ENCODE results near the gene HAUS6. TPM values are rescaled to one million over a fixed set of nuclear protein-coding genes. Genes with fewer than 3 reads are reported as not detected.

HAUS6 gene
- total and polyA plus RNA-seq, 2 of the 13 experiments (the other 11 are each of a cell fraction or from before 2014, with no cell fraction given): 9.8 to 31.1 TPM

- peak; percentile 95 for TF ChIP-seq ZNF619 (CRISPR knock-in tag; IDR thresholded peaks at IDR 0.05)
- peak; percentile 97 for TF ChIP-seq DR1 (CRISPR knock-in tag; IDR thresholded peaks at IDR 0.05)
- TF ChIP-seq, protein P1, sequence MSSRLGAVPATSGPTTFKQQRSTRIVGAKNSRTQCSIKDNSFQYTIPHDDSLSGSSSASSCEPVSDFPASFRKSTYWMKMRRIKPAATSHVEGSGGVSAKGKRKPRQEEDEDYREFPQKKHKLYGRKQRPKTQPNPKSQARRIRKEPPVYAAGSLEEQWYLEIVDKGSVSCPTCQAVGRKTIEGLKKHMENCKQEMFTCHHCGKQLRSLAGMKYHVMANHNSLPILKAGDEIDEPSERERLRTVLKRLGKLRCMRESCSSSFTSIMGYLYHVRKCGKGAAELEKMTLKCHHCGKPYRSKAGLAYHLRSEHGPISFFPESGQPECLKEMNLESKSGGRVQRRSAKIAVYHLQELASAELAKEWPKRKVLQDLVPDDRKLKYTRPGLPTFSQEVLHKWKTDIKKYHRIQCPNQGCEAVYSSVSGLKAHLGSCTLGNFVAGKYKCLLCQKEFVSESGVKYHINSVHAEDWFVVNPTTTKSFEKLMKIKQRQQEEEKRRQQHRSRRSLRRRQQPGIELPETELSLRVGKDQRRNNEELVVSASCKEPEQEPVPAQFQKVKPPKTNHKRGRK (CRISPR knock-in tag; IDR thresholded peaks at IDR 0.05): peak; percentile 85
- no peak for TF ChIP-seq HNRNPH1 (optimal IDR thresholded peaks at IDR 0.05; ENCODE audit: low read depth, low read length)
- TF ChIP-seq RFX1 (IDR thresholded peaks at IDR 0.05): peak; percentile 92
- TF ChIP-seq POLR2A (IDR thresholded peaks at IDR 0.05; ENCODE audit: insufficient read depth in 1 of 2, low read depth in 2 of 2, low read length in 2 of 2): peak; percentile 82 to 92
- TF ChIP-seq, protein P2, sequence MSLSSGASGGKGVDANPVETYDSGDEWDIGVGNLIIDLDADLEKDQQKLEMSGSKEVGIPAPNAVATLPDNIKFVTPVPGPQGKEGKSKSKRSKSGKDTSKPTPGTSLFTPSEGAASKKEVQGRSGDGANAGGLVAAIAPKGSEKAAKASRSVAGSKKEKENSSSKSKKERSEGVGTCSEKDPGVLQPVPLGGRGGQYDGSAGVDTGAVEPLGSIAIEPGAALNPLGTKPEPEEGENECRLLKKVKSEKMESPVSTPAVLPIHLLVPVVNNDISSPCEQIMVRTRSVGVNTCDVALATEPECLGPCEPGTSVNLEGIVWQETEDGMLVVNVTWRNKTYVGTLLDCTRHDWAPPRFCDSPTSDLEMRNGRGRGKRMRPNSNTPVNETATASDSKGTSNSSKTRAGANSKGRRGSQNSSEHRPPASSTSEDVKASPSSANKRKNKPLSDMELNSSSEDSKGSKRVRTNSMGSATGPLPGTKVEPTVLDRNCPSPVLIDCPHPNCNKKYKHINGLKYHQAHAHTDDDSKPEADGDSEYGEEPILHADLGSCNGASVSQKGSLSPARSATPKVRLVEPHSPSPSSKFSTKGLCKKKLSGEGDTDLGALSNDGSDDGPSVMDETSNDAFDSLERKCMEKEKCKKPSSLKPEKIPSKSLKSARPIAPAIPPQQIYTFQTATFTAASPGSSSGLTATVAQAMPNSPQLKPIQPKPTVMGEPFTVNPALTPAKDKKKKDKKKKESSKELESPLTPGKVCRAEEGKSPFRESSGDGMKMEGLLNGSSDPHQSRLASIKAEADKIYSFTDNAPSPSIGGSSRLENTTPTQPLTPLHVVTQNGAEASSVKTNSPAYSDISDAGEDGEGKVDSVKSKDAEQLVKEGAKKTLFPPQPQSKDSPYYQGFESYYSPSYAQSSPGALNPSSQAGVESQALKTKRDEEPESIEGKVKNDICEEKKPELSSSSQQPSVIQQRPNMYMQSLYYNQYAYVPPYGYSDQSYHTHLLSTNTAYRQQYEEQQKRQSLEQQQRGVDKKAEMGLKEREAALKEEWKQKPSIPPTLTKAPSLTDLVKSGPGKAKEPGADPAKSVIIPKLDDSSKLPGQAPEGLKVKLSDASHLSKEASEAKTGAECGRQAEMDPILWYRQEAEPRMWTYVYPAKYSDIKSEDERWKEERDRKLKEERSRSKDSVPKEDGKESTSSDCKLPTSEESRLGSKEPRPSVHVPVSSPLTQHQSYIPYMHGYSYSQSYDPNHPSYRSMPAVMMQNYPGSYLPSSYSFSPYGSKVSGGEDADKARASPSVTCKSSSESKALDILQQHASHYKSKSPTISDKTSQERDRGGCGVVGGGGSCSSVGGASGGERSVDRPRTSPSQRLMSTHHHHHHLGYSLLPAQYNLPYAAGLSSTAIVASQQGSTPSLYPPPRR (CRISPR knock-in tag; IDR thresholded peaks at IDR 0.05; ENCODE audit: borderline replicate concordance): peak; percentile 55; the same call in 1 of the 2 replicates
- TF ChIP-seq, protein P3, sequence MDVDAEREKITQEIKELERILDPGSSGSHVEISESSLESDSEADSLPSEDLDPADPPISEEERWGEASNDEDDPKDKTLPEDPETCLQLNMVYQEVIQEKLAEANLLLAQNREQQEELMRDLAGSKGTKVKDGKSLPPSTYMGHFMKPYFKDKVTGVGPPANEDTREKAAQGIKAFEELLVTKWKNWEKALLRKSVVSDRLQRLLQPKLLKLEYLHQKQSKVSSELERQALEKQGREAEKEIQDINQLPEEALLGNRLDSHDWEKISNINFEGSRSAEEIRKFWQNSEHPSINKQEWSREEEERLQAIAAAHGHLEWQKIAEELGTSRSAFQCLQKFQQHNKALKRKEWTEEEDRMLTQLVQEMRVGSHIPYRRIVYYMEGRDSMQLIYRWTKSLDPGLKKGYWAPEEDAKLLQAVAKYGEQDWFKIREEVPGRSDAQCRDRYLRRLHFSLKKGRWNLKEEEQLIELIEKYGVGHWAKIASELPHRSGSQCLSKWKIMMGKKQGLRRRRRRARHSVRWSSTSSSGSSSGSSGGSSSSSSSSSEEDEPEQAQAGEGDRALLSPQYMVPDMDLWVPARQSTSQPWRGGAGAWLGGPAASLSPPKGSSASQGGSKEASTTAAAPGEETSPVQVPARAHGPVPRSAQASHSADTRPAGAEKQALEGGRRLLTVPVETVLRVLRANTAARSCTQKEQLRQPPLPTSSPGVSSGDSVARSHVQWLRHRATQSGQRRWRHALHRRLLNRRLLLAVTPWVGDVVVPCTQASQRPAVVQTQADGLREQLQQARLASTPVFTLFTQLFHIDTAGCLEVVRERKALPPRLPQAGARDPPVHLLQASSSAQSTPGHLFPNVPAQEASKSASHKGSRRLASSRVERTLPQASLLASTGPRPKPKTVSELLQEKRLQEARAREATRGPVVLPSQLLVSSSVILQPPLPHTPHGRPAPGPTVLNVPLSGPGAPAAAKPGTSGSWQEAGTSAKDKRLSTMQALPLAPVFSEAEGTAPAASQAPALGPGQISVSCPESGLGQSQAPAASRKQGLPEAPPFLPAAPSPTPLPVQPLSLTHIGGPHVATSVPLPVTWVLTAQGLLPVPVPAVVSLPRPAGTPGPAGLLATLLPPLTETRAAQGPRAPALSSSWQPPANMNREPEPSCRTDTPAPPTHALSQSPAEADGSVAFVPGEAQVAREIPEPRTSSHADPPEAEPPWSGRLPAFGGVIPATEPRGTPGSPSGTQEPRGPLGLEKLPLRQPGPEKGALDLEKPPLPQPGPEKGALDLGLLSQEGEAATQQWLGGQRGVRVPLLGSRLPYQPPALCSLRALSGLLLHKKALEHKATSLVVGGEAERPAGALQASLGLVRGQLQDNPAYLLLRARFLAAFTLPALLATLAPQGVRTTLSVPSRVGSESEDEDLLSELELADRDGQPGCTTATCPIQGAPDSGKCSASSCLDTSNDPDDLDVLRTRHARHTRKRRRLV (CRISPR knock-in tag; IDR thresholded peaks at IDR 0.05): no peak
- peak; percentile 76; the same call in 1 of the 2 replicates for TF ChIP-seq ZNF337 (CRISPR knock-in tag; IDR thresholded peaks at IDR 0.05; ENCODE audit: borderline replicate concordance, low read depth)
- TF ChIP-seq ZNF547 (CRISPR knock-in tag; IDR thresholded peaks at IDR 0.05): peak; percentile 86
- peak; percentile 92; the same call in 1 of the 2 replicates for TF ChIP-seq ZNF747 (CRISPR knock-in tag; IDR thresholded peaks at IDR 0.05; ENCODE audit: borderline replicate concordance)
- TF ChIP-seq ZNF772 (CRISPR knock-in tag; IDR thresholded peaks at IDR 0.05): peak; percentile 53
- peak; percentile 92 for TF ChIP-seq ELK4 (CRISPR knock-in tag; IDR thresholded peaks at IDR 0.05; ENCODE audit: borderline replicate concordance)
- peak; percentile 61; the same call in 1 of the 2 replicates for TF ChIP-seq NFKB2 (CRISPR knock-in tag; IDR thresholded peaks at IDR 0.05; ENCODE audit: borderline replicate concordance)
Observed at GRCh38 chr9:19048966-19049916, 53.5 kb downstream of the HAUS6 start, which contains the start of gene RRAGA (continued).

Measured in HepG2 (cell line).